Left lobe of liver (tissue), 2 donors: ENCODE data around the gene BICD1. TPM values are rescaled to one million over a fixed set of nuclear protein-coding genes. Genes with fewer than 3 reads are reported as not detected.
"Not testable (repeated sequence)": the region's sequence is repeated elsewhere in the genome, so short reads cannot be mapped to it uniquely, and the experiment has no call there.

Experiments used
- ATAC-seq: fragments of 200-7000 bp; cut with Tn5 transposase; one replicate; pipeline ENCODE4 v1.9.1; 2020; ENCODE audit warnings: mild to moderate bottlenecking, moderate library complexity
- DNase-seq: peaks from one replicate; pipeline ENCODE4 v3.0.0-alpha.2; 2020; ENCODE audit warnings: low spot score
- total RNA-seq: library from RNA; stranded (reverse); gene quantifications from one replicate; pipeline ENCODE4 v1.2.1, GENCODE V29; 2021
- donor health status: DM: no; HTN: no; CAD: no; lungs with moderate emphysema.
- donor health status: DM: no; HTN: yes; CAD: no.

BICD1 gene
- total RNA-seq, result 0.91 TPM

- ATAC-seq (peak; percentile 96), DNase-seq (peak; percentile 71)
Observed at GRCh38 chr12:32106517-32107358, at the start of gene BICD1. BICD1 (plus strand) TSS chr12:32106847; CDS start chr12:32107332, 485 bp downstream.

GRCh38 chr12:32061033-32061432, 45.6 kb upstream of the BICD1 start:
- DNase-seq, result no peak
- ATAC-seq, result no peak

- no peak for DNase-seq
- ATAC-seq, result no peak
Observed at GRCh38 chr12:32062881-32063280, 43.8 kb upstream of the BICD1 start.

- DNase-seq, result no peak
- ATAC-seq, result no peak
Observed at GRCh38 chr12:32063796-32064195, 42.9 kb upstream of the BICD1 start.

- ATAC-seq, result no peak
- DNase-seq, result no peak
Observed at GRCh38 chr12:32066206-32066605, 40.4 kb upstream of the BICD1 start.

GRCh38 chr12:32069071-32069470, 37.6 kb upstream of the BICD1 start:
- DNase-seq, result no peak
- peak; percentile 26 for ATAC-seq

GRCh38 chr12:32069731-32070130, 36.9 kb upstream of the BICD1 start:
- ATAC-seq (no peak), DNase-seq (no peak)

GRCh38 chr12:32070370-32070769, 36.3 kb upstream of the BICD1 start:
- DNase-seq, result no peak
- ATAC-seq, result no peak

GRCh38 chr12:32072102-32072501, 34.5 kb upstream of the BICD1 start:
- DNase-seq (no peak), ATAC-seq (no peak)

- ATAC-seq (no peak), DNase-seq (no peak)
Observed at GRCh38 chr12:32074432-32074831, 32.2 kb upstream of the BICD1 start.

- DNase-seq (no peak), ATAC-seq (no peak)
Observed at GRCh38 chr12:32076941-32077340, 29.7 kb upstream of the BICD1 start.

- DNase-seq (no peak), ATAC-seq (no peak)
Observed at GRCh38 chr12:32080435-32080834, 26.2 kb upstream of the BICD1 start.

GRCh38 chr12:32083489-32083888, 23.2 kb upstream of the BICD1 start:
- ATAC-seq (no peak), DNase-seq (no peak)

- no peak for DNase-seq
- no peak for ATAC-seq
Observed at GRCh38 chr12:32084017-32084688, 22.5 kb upstream of the BICD1 start.

GRCh38 chr12:32084753-32085152, 21.9 kb upstream of the BICD1 start:
- ATAC-seq (no peak), DNase-seq (no peak)

GRCh38 chr12:32087306-32087705, 19.3 kb upstream of the BICD1 start:
- DNase-seq (no peak), ATAC-seq (no peak)

- ATAC-seq (no peak), DNase-seq (no peak)
Observed at GRCh38 chr12:32089156-32089555, 17.5 kb upstream of the BICD1 start.

GRCh38 chr12:32089586-32089985, 17.1 kb upstream of the BICD1 start:
- ATAC-seq, result no peak
- no peak for DNase-seq

GRCh38 chr12:32091696-32092095, 15.0 kb upstream of the BICD1 start:
- no peak for DNase-seq
- no peak for ATAC-seq

- no peak for ATAC-seq
- DNase-seq, result no peak
Observed at GRCh38 chr12:32098112-32098511, 8.5 kb upstream of the BICD1 start.

GRCh38 chr12:32099275-32099674, 7.4 kb upstream of the BICD1 start:
- DNase-seq, ATAC-seq: not testable (repeated sequence)

GRCh38 chr12:32100361-32100760, 6.3 kb upstream of the BICD1 start:
- no peak for DNase-seq

More at GRCh38 chr12:32100361-32100760, 6.3 kb upstream of the BICD1 start:
- no peak for ATAC-seq
